GM12801 (cell line): Measurements from ENCODE around the gene ACKR3.

ENCODE experiments used
- CTCF ChIP-seq: IDR thresholded peaks from one replicate; pipeline ENCODE4 v1.5.1; 2011; ENCODE audit warnings: control low read depth; ENCODE audit not compliant: insufficient read length; ENCODE audit errors: extremely low read depth

The ACKR3 gene

GRCh38 chr2:236544362-236544761, 25.3 kb upstream of the ACKR3 start:
- no peak for TF ChIP-seq CTCF

DNA sequence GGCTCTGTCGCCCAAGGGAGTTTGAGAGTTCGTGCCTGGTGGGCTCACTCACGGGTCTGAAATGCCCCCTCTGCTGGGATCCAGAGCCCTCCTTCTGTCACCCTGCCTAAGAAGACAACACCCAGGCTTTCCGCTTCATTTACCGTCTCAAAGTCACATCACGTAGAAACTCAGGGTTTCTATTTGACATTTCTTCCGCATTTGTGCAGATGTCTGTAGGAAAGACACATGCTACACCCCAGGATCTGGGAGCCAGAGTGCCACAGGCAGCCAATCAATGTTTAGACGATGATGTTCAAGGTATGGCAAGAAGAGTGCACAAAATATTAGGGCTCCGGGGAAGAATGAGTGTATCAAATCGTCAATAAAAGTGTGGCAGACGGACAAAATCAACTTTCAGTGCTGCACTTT, 24.4 kb upstream of the ACKR3 start:
- no peak for TF ChIP-seq CTCF

DNA sequence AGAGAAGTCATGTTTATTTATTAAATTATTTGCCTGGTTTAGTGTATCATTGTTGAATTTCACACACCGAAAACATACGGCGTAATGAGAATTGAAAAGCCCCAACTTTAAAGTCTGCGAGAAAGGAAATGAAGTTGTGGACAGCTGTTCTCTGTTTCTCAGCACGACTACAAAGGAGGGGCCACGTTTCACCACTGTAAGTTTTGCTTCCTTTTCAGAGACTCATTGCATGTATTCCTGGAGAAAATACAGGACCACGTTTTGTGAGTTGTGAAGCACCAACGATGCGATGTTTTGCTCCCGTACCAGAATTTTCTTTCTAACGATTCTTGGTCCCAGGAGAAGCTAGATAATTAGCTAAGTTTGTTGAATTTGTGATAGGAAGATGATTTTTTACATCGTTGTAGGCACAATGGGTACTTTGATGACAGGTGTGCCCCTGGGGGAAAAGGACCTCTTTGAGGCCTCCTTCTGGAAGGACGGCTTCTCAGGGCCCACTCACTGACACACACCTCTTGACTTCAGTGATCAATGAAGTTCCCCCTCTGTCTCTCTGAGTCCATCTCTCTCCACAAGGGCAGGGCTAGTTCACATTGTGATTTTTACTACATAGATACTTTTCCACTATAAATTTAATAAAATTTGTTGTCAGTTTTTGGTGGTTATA, 23.7 kb upstream of the ACKR3 start:
- no peak for TF ChIP-seq CTCF

DNA sequence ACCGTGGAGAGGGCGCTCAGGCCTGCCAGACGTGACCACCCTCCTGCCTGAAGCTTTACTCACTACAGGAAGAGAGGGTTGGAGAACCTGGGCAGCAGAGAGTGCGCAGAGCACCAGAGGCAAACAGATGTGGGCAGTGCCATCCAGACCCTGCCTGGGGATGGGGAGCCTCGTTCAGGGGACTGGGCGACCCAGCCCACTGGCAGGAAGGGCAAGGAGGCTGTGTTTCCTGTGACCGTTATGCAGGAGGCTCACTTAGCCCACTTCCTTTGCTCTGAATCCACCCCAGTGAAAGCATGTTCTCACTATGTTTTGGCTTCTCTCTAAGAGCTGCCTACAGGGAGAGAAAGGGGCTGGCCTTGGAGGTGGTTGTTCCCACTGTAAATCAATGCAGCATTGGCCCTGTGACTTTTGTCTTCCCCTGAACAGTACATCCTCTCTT, 23.0 kb upstream of the ACKR3 start:
- no peak for TF ChIP-seq CTCF

DNA sequence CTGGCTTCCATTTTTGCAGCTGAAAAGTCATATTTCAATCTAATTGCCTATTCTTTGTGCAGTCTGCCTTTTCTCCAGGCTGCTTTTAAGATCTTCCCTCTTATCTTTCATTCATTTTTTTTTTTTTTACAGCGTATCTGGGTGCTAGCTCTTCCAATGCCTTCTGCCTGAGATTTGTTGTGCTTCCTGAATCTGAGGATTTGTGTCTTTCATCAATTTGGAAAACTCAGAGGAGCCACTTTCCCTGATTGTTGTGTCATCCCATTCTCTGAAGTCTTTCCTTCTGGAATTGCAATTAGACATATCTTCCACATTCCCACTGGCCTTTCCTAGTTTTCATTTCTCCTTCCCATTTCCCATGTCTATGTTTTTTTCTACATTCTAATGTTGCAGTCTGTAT, 21.9 kb upstream of the ACKR3 start:
- TF ChIP-seq CTCF = no peak

GRCh38 chr2:236548179-236548921, 21.3 kb upstream of the ACKR3 start:
- no peak for TF ChIP-seq CTCF

DNA sequence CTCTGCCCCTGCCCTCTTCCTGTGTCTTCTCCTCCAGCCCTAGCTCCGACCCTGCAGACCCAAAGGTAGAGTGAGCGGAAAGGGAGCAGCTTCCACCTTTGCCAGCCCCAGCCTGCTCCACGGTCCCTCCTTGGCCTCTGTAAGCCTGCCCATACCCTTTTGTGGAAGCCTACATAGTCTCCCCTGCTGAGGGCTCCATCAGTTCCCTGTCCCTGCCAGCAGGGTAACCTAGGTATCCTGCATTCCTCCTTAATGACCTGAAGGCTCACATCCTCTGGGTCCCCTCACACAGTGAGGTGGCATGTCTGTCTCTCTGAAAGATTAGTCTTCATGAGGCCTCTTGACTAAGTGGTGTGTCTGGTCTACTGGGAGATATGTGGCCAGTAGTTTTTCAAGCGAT, 20.5 kb upstream of the ACKR3 start:
- no peak for TF ChIP-seq CTCF
